HEK293 (cell line): Measurements from ENCODE around the gene LSP1.

Experiments
- CTCF ChIA-PET: fragments of 350-600 bp; formaldehyde crosslinking; extraction: SDS; loops from one replicate; lab custom pipeline; 2021; ENCODE audit warnings: antibody characterized with exemption; lab: Yijun Ruan, JAX
- POLR2A ChIA-PET: fragments of 300-600 bp; formaldehyde crosslinking; extraction: SDS; loops from one replicate; lab custom pipeline; 2020; ENCODE audit warnings: antibody characterized with exemption, inconsistent platforms; lab: Yijun Ruan, JAX
- H3K27ac ChIP-seq: fragments of 200-500 bp; sonication (Bioruptor generic); 2 replicates; pipeline ENCODE4 v1.5.1; 2014; ENCODE audit warnings: low read depth, low read length, control low read depth, inconsistent platforms; ENCODE audit errors: extremely low read depth
- H3K36me3 ChIP-seq, 2 experiments: fragments of 200-500 bp in 1 of 2; sonication (Bioruptor generic) in 1 of 2; 1 replicate in 1 of 2; 2 replicates in 1 of 2; pipeline ENCODE4 v1.5.1; 2014 to 2017; ENCODE audit warnings: inconsistent platforms in 2 of 2, low read length in 2 of 2; ENCODE audit not compliant: control insufficient read depth in 2 of 2, insufficient read depth in 1 of 2
- H3K4me1 ChIP-seq: fragments of 200-500 bp; sonication (Bioruptor generic); 2 replicates; pipeline ENCODE4 v1.5.1; 2014; ENCODE audit warnings: mild to moderate bottlenecking, low read length, inconsistent platforms; ENCODE audit not compliant: control insufficient read depth, insufficient read depth
- H3K4me3 ChIP-seq: 2 replicates; pipeline ENCODE4 v1.5.1; 2011; ENCODE audit warnings: low read depth, mild to moderate bottlenecking, control low read depth, low read length, moderate library complexity
- H3K9me3 ChIP-seq: fragments of 200-500 bp; sonication (Bioruptor generic); 2 replicates; pipeline ENCODE4 v1.5.1; 2014; ENCODE audit warnings: low read depth, low read length, inconsistent platforms; ENCODE audit not compliant: control insufficient read depth, insufficient read depth
- KLF1 ChIP-seq: fragments of 450-650 bp; formaldehyde crosslinking; IDR thresholded peaks from 2 replicates; pipeline ENCODE4 v1.5.1; 2016; ENCODE audit warnings: missing biosample characterization, missing genetic modification characterization
- KLF10 ChIP-seq: fragments of 450-650 bp; IDR thresholded peaks from 2 replicates; pipeline ENCODE4 v1.5.1; 2018; ENCODE audit warnings: missing biosample characterization, mild to moderate bottlenecking, missing genetic modification characterization
- PRDM1 ChIP-seq: fragments of 450-650 bp; formaldehyde crosslinking; IDR thresholded peaks from 2 replicates; pipeline ENCODE4; 2016; ENCODE audit warnings: missing biosample characterization, missing genetic modification characterization
- ZBTB48 ChIP-seq: fragments of 450-650 bp; formaldehyde crosslinking; IDR thresholded peaks from 2 replicates; pipeline ENCODE4 v1.5.1; 2016; ENCODE audit warnings: missing biosample characterization, missing genetic modification characterization
- ZBTB7A ChIP-seq: fragments of 450-650 bp; formaldehyde crosslinking; IDR thresholded peaks from 2 replicates; pipeline ENCODE4 v1.5.1; 2016; ENCODE audit warnings: low read depth, missing biosample characterization, missing genetic modification characterization
- ZFP69B ChIP-seq: fragments of 450-650 bp; formaldehyde crosslinking; IDR thresholded peaks from 2 replicates; pipeline ENCODE4 v1.5.1; 2016; ENCODE audit warnings: missing biosample characterization, missing genetic modification characterization
- ZIC2 ChIP-seq: fragments of 450-650 bp; formaldehyde crosslinking; IDR thresholded peaks from 2 replicates; pipeline ENCODE4 v1.5.1; 2016; ENCODE audit warnings: missing biosample characterization, missing genetic modification characterization
- ZNF140 ChIP-seq: fragments of 450-650 bp; formaldehyde crosslinking; IDR thresholded peaks from 2 replicates; pipeline ENCODE4 v1.5.1; 2016; ENCODE audit warnings: missing biosample characterization, missing genetic modification characterization
- ZNF157 ChIP-seq: fragments of 450-650 bp; formaldehyde crosslinking; IDR thresholded peaks from 2 replicates; pipeline ENCODE4 v1.5.1; 2016; ENCODE audit warnings: missing biosample characterization, missing genetic modification characterization
- ZNF202 ChIP-seq: fragments of 450-650 bp; formaldehyde crosslinking; IDR thresholded peaks from 2 replicates; pipeline ENCODE4 v1.5.1; 2016; ENCODE audit warnings: missing biosample characterization, missing genetic modification characterization, borderline replicate concordance
- ZNF239 ChIP-seq: fragments of 450-650 bp; formaldehyde crosslinking; IDR thresholded peaks from 2 replicates; pipeline ENCODE4 v1.5.1; 2016; ENCODE audit warnings: missing biosample characterization, missing genetic modification characterization
- ZNF24 ChIP-seq: fragments of 450-650 bp; formaldehyde crosslinking; IDR thresholded peaks from 2 replicates; pipeline ENCODE4 v1.5.1; 2016; ENCODE audit warnings: missing biosample characterization, missing genetic modification characterization
- ZNF248 ChIP-seq: fragments of 450-650 bp; formaldehyde crosslinking; IDR thresholded peaks from 2 replicates; pipeline ENCODE4 v1.5.1; 2017; ENCODE audit warnings: missing biosample characterization, missing genetic modification characterization
- ZNF354C ChIP-seq: fragments of 450-650 bp; formaldehyde crosslinking; IDR thresholded peaks from 2 replicates; pipeline ENCODE4 v1.5.1; 2016; ENCODE audit warnings: missing biosample characterization, missing genetic modification characterization, low read depth, borderline replicate concordance
- ZNF426 ChIP-seq: fragments of 450-650 bp; formaldehyde crosslinking; IDR thresholded peaks from 2 replicates; pipeline ENCODE4 v1.5.1; 2017; ENCODE audit warnings: missing biosample characterization, missing genetic modification characterization, mild to moderate bottlenecking, inconsistent platforms, moderate library complexity
- ZNF510 ChIP-seq: fragments of 450-650 bp; formaldehyde crosslinking; IDR thresholded peaks from 2 replicates; pipeline ENCODE4 v1.5.1; 2018; ENCODE audit warnings: mild to moderate bottlenecking, missing genetic modification characterization, missing biosample characterization; ENCODE audit not compliant: insufficient replicate concordance
- ZNF530 ChIP-seq: fragments of 450-650 bp; formaldehyde crosslinking; IDR thresholded peaks from 2 replicates; pipeline ENCODE4 v1.5.1; 2016; ENCODE audit warnings: low read depth, missing biosample characterization, missing genetic modification characterization
- ZNF548 ChIP-seq: fragments of 450-650 bp; formaldehyde crosslinking; IDR thresholded peaks from 2 replicates; pipeline ENCODE4 v1.5.1; 2016; ENCODE audit warnings: missing biosample characterization, missing genetic modification characterization
- ZNF792 ChIP-seq: fragments of 450-650 bp; formaldehyde crosslinking; IDR thresholded peaks from 2 replicates; pipeline ENCODE4 v1.5.1; 2016; ENCODE audit warnings: missing biosample characterization, missing genetic modification characterization
- TF ChIP-seq, protein P1 (sequence below): fragments of 450-650 bp; formaldehyde crosslinking; conservative IDR thresholded peaks from 2 replicates; pipeline ENCODE4 v1.5.1; 2016; ENCODE audit warnings: low read depth, missing biosample characterization, missing genetic modification characterization
- TF ChIP-seq, protein P2 (sequence below): fragments of 450-650 bp; formaldehyde crosslinking; IDR thresholded peaks from 2 replicates; pipeline ENCODE4 v1.5.1; 2016; ENCODE audit warnings: missing biosample characterization, missing genetic modification characterization
- TF ChIP-seq, protein P3 (sequence below): fragments of 450-650 bp; formaldehyde crosslinking; IDR thresholded peaks from 2 replicates; pipeline ENCODE4 v1.5.1; 2016; ENCODE audit warnings: missing biosample characterization, missing genetic modification characterization

LSP1 gene

DNA sequence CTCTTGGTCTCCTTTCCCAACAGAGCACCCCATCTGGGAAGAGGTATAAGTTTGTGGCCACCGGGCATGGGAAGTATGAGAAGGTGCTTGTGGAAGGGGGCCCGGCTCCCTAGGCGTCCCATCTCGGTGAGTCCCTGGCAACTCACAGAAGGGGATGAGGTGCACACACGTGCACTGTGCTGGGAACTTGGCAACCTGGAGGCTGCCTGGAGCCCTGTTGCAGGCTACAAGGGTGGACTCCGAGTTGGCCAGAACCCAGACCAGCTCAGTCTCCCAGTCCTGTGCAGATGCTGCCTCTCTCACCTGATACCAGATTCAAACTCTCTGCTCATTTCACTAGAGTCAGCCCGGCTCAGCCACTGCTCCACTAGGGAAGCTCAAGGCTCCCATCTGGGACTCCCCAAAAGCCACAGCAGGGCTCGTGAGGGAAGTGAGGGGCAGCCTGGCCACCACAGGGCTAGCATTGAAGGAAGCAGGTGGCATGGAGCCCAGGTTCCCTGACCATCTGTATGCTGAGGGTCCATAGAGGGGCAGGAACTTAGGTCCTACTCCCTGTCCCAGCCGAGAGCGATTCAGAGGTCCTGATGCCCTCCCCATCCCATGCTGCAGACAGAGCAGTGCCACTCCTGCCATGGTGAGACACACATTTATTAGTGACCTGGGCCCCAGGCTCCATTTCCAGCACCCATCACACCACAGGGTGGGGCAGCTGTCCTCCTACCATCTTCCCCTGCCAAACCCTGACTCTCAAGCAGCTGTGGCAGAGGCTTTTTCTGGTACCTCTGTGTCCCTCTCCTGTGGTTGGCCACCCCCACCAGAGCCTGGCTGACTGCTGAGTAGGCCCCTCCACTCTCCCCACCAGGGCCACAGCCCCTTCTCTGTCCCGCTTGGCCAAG lies 34.8 kb downstream of the LSP1 start:
- Histone ChIP-seq H3K4me1 (no peaks in the 10 kb centered on the region), H3K9me3 (no peaks in the 10 kb centered on the region)
- CTCF ChIA-PET: interaction anchor here (0.9 kb wide), 1 partner anchor 149 kb away, joined by 3 read pairs; no protein-coding TSS in a partner anchor
- no peak for TF ChIP-seq ZNF792
- TF ChIP-seq ZNF510 (tag by site-specific recombination): no peak
- no peak for TF ChIP-seq ZNF239 (tag by site-specific recombination)
- TF ChIP-seq ZNF426: no peak
- no peak for TF ChIP-seq ZFP69B (tag by site-specific recombination)
- TF ChIP-seq, protein P1, sequence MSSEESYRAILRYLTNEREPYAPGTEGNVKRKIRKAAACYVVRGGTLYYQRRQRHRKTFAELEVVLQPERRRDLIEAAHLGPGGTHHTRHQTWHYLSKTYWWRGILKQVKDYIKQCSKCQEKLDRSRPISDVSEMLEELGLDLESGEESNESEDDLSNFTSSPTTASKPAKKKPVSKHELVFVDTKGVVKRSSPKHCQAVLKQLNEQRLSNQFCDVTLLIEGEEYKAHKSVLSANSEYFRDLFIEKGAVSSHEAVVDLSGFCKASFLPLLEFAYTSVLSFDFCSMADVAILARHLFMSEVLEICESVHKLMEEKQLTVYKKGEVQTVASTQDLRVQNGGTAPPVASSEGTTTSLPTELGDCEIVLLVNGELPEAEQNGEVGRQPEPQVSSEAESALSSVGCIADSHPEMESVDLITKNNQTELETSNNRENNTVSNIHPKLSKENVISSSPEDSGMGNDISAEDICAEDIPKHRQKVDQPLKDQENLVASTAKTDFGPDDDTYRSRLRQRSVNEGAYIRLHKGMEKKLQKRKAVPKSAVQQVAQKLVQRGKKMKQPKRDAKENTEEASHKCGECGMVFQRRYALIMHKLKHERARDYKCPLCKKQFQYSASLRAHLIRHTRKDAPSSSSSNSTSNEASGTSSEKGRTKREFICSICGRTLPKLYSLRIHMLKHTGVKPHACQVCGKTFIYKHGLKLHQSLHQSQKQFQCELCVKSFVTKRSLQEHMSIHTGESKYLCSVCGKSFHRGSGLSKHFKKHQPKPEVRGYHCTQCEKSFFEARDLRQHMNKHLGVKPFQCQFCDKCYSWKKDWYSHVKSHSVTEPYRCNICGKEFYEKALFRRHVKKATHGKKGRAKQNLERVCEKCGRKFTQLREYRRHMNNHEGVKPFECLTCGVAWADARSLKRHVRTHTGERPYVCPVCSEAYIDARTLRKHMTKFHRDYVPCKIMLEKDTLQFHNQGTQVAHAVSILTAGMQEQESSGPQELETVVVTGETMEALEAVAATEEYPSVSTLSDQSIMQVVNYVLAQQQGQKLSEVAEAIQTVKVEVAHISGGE: no peak
- no peak for TF ChIP-seq ZBTB7A (tag by site-specific recombination)
- TF ChIP-seq ZNF530 (tag by site-specific recombination): no peak
- no peak for TF ChIP-seq PRDM1 (tag by site-specific recombination)
- no peak for TF ChIP-seq ZNF354C (tag by site-specific recombination)
- TF ChIP-seq KLF1: no peak
- TF ChIP-seq, protein P2, sequence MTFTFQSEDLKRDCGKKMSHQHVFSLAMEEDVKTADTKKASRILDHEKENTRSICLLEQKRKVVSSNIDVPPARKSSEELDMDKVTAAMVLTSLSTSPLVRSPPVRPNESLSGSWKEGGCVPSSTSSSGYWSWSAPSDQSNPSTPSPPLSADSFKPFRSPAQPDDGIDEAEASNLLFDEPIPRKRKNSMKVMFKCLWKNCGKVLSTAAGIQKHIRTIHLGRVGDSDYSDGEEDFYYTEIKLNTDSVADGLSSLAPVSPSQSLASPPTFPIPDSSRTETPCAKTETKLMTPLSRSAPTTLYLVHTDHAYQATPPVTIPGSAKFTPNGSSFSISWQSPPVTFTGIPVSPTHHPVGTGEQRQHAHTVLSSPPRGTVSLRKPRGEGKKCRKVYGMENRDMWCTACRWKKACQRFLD (tag by site-specific recombination): no peak
- no peak for TF ChIP-seq ZNF24 (tag by site-specific recombination)
- TF ChIP-seq ZNF248 (tag by site-specific recombination): no peak
- TF ChIP-seq KLF10: no peak
- TF ChIP-seq ZIC2 (tag by site-specific recombination): no peak
- TF ChIP-seq, all 188 proteins: peak for 0
- POLR2A ChIA-PET: no interaction called here
- Histone ChIP-seq H3K27ac (no peak overlapping the region), H3K4me3 (no peak overlapping the region), H3K36me3 (no peaks in the 10 kb centered on the region)

DNA sequence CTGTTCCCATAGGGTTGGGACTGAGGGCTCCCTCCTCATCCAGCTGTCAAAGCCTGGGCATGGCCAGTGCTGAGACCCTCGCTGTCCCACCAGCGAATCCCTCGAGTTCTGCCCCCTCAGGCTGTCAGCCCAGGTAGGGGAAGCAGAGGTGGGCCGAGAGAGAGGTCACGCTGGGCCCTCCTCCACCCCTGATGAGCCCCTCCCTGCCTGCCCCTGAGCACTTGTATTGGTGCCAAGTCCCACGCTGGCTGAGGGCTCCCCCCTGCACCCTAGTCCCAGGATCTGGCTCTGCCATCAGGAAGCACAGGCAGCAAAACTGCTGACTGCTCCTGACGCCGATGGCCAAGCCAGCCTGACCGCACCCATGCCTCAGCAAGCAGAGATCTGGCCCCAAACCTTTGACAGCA lies 35.5 kb downstream of the LSP1 start:
- ChIA-PET POLR2A (no interaction called here), CTCF (interaction anchor here (0.6 kb wide), 1 partner anchor 44 kb away, joined by 3 read pairs; no protein-coding TSS in a partner anchor)
- H3K36me3 ChIP-seq: no peaks in the 10 kb centered on the region
- no peak overlapping the region for H3K27ac ChIP-seq
- H3K4me1 ChIP-seq: no peaks in the 10 kb centered on the region
- H3K9me3 ChIP-seq: no peaks in the 10 kb centered on the region
- TF ChIP-seq ZBTB48 (tag by site-specific recombination) (no peak), ZNF157 (no peak), ZNF202 (tag by site-specific recombination) (no peak), ZNF548 (tag by site-specific recombination) (no peak), ZNF140 (no peak)
- TF ChIP-seq, protein P3, sequence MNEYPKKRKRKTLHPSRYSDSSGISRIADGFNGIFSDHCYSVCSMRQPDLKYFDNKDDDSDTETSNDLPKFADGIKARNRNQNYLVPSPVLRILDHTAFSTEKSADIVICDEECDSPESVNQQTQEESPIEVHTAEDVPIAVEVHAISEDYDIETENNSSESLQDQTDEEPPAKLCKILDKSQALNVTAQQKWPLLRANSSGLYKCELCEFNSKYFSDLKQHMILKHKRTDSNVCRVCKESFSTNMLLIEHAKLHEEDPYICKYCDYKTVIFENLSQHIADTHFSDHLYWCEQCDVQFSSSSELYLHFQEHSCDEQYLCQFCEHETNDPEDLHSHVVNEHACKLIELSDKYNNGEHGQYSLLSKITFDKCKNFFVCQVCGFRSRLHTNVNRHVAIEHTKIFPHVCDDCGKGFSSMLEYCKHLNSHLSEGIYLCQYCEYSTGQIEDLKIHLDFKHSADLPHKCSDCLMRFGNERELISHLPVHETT (tag by site-specific recombination): no peak
- H3K4me3 ChIP-seq: no peak overlapping the region
